Cardiac fibroblast (primary cell): ENCODE measurements around the gene LGALS7B.
"Not testable (repeated sequence)": the region's sequence is repeated elsewhere in the genome, so short reads cannot be mapped to it uniquely, and the experiment has no call there.

ENCODE experiments used
- DNase-seq, 2 donors: peaks; one replicate each; pipeline versions ENCODE4 v3.0.0 to v3.0.0-alpha.2; 2010; ENCODE audit warnings: low read depth in 2 of 2
- H3K4me3 ChIP-seq, 2 donors: replicated peaks in 1 of 2; 1 replicate in 1 of 2; 2 replicates in 1 of 2; pipeline ENCODE4 v1.5.1; 2011; ENCODE audit warnings: low read depth in 2 of 2, low read length in 2 of 2, mild to moderate bottlenecking in 2 of 2, moderate library complexity in 1 of 2
- CTCF ChIP-seq: IDR thresholded peaks from one replicate; pipeline ENCODE4 v1.5.1; 2011; ENCODE audit warnings: low read depth, mild to moderate bottlenecking, low read length, inconsistent platforms

Gene LGALS7B

GRCh38 chr19:38786572-38787265 is 2.3 kb upstream of the LGALS7B start:
- no peak overlapping the region for H3K4me3 ChIP-seq
- TF ChIP-seq CTCF = no peak
- DNase-seq = no peak

GRCh38 chr19:38790507-38791403 is 1.8 kb downstream of the LGALS7B start:
- not testable (repeated sequence) for DNase-seq, H3K4me3 ChIP-seq

- H3K4me3 ChIP-seq, DNase-seq: not testable (repeated sequence)
Observed at GRCh38 chr19:38791451-38792064, 2.6 kb downstream of the LGALS7B start.

- peak in 1 of 2 donors; percentile 44 for DNase-seq
- no peak overlapping the region for H3K4me3 ChIP-seq
- TF ChIP-seq CTCF = peak; percentile 27
Observed at GRCh38 chr19:38792250-38793111, 3.5 kb downstream of the LGALS7B start.

GRCh38 chr19:38793177-38793576 is 4.2 kb downstream of the LGALS7B start:
- TF ChIP-seq CTCF = no peak
- no peak overlapping the region for H3K4me3 ChIP-seq
- DNase-seq = peak; percentile 55 to 63

GRCh38 chr19:38793671-38794070 is 4.7 kb downstream of the LGALS7B start:
- no peak for DNase-seq
- no peak overlapping the region for H3K4me3 ChIP-seq
- TF ChIP-seq CTCF = no peak

GRCh38 chr19:38795549-38795948 is 6.5 kb downstream of the LGALS7B start:
- TF ChIP-seq CTCF = no peak
- no peak overlapping the region for H3K4me3 ChIP-seq
- no peak for DNase-seq
